HepG2 (cell line): ENCODE results near the gene CLBA1. TPM values are rescaled to one million over a fixed set of nuclear protein-coding genes. Genes with fewer than 3 reads are reported as not detected.

Experiments used
- ATAC-seq: fragments of 200-7000 bp; cut with Tn5 transposase; 3 replicates; pipeline ENCODE4 v1.9.1; 2020; ENCODE audit warnings: mild to moderate bottlenecking, moderate library complexity
- BruUV-seq: library from RNA; stranded (reverse); fragments of 400-500 nt; replicated peaks from 2 replicates; lab custom pipeline; 2021; lab: Mats Ljungman, UMichigan
- CTCF ChIA-PET: fragments of 300-600 bp; formaldehyde crosslinking; extraction: SDS; loops from one replicate; lab custom pipeline; 2021; ENCODE audit warnings: low total read pairs, inconsistent platforms, low intra/inter-chr PET ratio; lab: Yijun Ruan, JAX
- POLR2A ChIA-PET: fragments of 350-600 bp; sonication (Branson Sonifier 250); formaldehyde crosslinking; loops from one replicate; lab custom pipeline; 2020; ENCODE audit warnings: antibody characterized with exemption, inconsistent platforms; lab: Yijun Ruan, JAX
- DNase-seq: peaks from one replicate; pipeline ENCODE4 v3.0.0-alpha.2; 2015; ENCODE audit warnings: low spot score
- FAIRE-seq: peaks from 3 replicates; lab custom pipeline; 2011; peaks lifted over from hg19 to GRCh38; lab: Jason Lieb, UNC
- H2AFZ ChIP-seq: one replicate; pipeline ENCODE4 v1.6.1; 2011; ENCODE audit warnings: low read length, inconsistent platforms
- H3K27ac ChIP-seq: fragments of 300-600 bp; 3 replicates; pipeline ENCODE4 v1.8.0; 2011; ENCODE audit warnings: mixed run types, mild to moderate bottlenecking, mixed read lengths, low read length, inconsistent platforms; ENCODE audit not compliant: insufficient read depth; ENCODE audit errors: extremely low read length
- H3K27me3 ChIP-seq, 2 experiments: fragments of 200-600 bp in 1 of 2; 2 replicates in 1 of 2; 3 replicates in 1 of 2; pipeline versions ENCODE4 v1.6.0 to v1.8.0; 2011; ENCODE audit warnings: low read length in 2 of 2, mild to moderate bottlenecking in 2 of 2, moderate library complexity in 2 of 2, inconsistent platforms in 1 of 2; ENCODE audit not compliant: insufficient read depth in 2 of 2, control insufficient read depth in 1 of 2
- H3K36me3 ChIP-seq, 2 experiments: fragments of 200-600 bp in 1 of 2; replicated peaks in 1 of 2; 2 replicates in 1 of 2; 3 replicates in 1 of 2; pipeline versions ENCODE4 v1.5.1 to v1.8.0; 2011; ENCODE audit warnings: low read length in 2 of 2, inconsistent platforms in 1 of 2; ENCODE audit not compliant: insufficient read depth in 2 of 2, control insufficient read depth in 1 of 2
- H3K4me1 ChIP-seq: 2 replicates; pipeline ENCODE4 v1.5.1; 2012; ENCODE audit warnings: low read length, inconsistent platforms; ENCODE audit not compliant: insufficient read depth
- H3K4me2 ChIP-seq: 2 replicates; pipeline ENCODE4 v1.6.0; 2011; ENCODE audit warnings: low read depth, low read length, inconsistent platforms
- H3K4me3 ChIP-seq, 3 experiments: fragments of 200-600 bp in 1 of 3; sonication (generic), shearing (Covaris generic) in 1 of 3; replicated peaks in 1 of 3; 2 replicates each; pipeline ENCODE4 v1.5.1; 2011 to 2016; ENCODE audit warnings: low read length in 3 of 3, inconsistent platforms in 2 of 3, low read depth in 2 of 3, mild to moderate bottlenecking in 2 of 3, control low read depth in 1 of 3, mixed read lengths in 1 of 3; ENCODE audit not compliant: insufficient read depth in 1 of 3
- H3K79me2 ChIP-seq: one replicate; pipeline ENCODE4 v1.6.1; 2011; ENCODE audit warnings: low read length, inconsistent platforms; ENCODE audit not compliant: insufficient read depth
- H3K9ac ChIP-seq: 2 replicates; pipeline ENCODE4 v1.6.0; 2011; ENCODE audit warnings: mild to moderate bottlenecking, low read depth, low read length, inconsistent platforms; ENCODE audit not compliant: insufficient read depth
- H3K9me3 ChIP-seq: 2 replicates; pipeline ENCODE4 v1.5.1; 2012; ENCODE audit warnings: mild to moderate bottlenecking, low read length
- H4K20me1 ChIP-seq: 2 replicates; pipeline ENCODE4 v1.6.0; 2011; ENCODE audit warnings: inconsistent platforms, mild to moderate bottlenecking, low read length, moderate library complexity; ENCODE audit not compliant: insufficient read depth
- ERF ChIP-seq: IDR thresholded peaks from 2 replicates; pipeline ENCODE4 v1.6.1; 2018; ENCODE audit warnings: missing biosample characterization, missing genetic modification reagents
- GZF1 ChIP-seq: sonication (generic); formaldehyde crosslinking; IDR thresholded peaks from 2 replicates; pipeline ENCODE4 v1.5.1; 2020; ENCODE audit warnings: mild to moderate bottlenecking, missing genetic modification reagents
- RAD51 ChIP-seq: fragments of 450-650 bp; IDR thresholded peaks from 2 replicates; pipeline ENCODE4 v1.6.1; 2016; ENCODE audit warnings: borderline replicate concordance
- RARA ChIP-seq: IDR thresholded peaks from 2 replicates; pipeline ENCODE4 v1.6.1; 2016; ENCODE audit warnings: missing genetic modification reagents, missing compliant biosample characterization
- RBM39 ChIP-seq: fragments of 200-400 bp; formaldehyde crosslinking; IDR thresholded peaks from one replicate; pipeline ENCODE4 v1.6.1; 2018; ENCODE audit warnings: antibody characterized with exemption, mild to moderate bottlenecking, low read depth, low read length; ENCODE audit not compliant: poor library complexity, severe bottlenecking
- TARDBP ChIP-seq: sonication (generic); formaldehyde crosslinking; IDR thresholded peaks from 2 replicates; pipeline ENCODE4 v1.8.0; 2022; ENCODE audit warnings: mild to moderate bottlenecking, missing genetic modification reagents
- ZNF10 ChIP-seq: sonication (generic); formaldehyde crosslinking; IDR thresholded peaks from 2 replicates; pipeline ENCODE4 v1.4.0; 2020; ENCODE audit warnings: mild to moderate bottlenecking, low read depth, missing genetic modification reagents, borderline replicate concordance
- ZNF326 ChIP-seq: sonication (generic); formaldehyde crosslinking; IDR thresholded peaks from 2 replicates; pipeline ENCODE4 v1.4.0; 2020; ENCODE audit warnings: missing genetic modification reagents, borderline replicate concordance
- ZNF329 ChIP-seq: sonication (generic); formaldehyde crosslinking; IDR thresholded peaks from 2 replicates; pipeline ENCODE4 v1.9.0; 2021; ENCODE audit warnings: low read depth, mild to moderate bottlenecking, missing genetic modification reagents
- ZNF354B ChIP-seq: sonication (generic); formaldehyde crosslinking; IDR thresholded peaks from 2 replicates; pipeline ENCODE4 v1.8.0; 2022; ENCODE audit warnings: mild to moderate bottlenecking, missing genetic modification reagents
- ZNF660 ChIP-seq: sonication (generic); formaldehyde crosslinking; IDR thresholded peaks from 2 replicates; pipeline ENCODE4 v1.5.1; 2020; ENCODE audit warnings: mild to moderate bottlenecking, low read depth, missing genetic modification reagents, borderline replicate concordance
- ZNF766 ChIP-seq: sonication (generic); formaldehyde crosslinking; IDR thresholded peaks from 2 replicates; pipeline ENCODE4 v1.5.0; 2020; ENCODE audit warnings: missing genetic modification reagents, borderline replicate concordance
- ZNF792 ChIP-seq: IDR thresholded peaks from 2 replicates; pipeline ENCODE4 v1.6.1; 2016
- WGBS: methylation state at CpG from one replicate; pipeline ENCODE4 v1.1.6; 2017; ENCODE audit warnings: low lambda C conversion rate; 5-methylcytosine and 5-hydroxymethylcytosine counted together
- in situ Hi-C: cut with HindIII; loops from 2 replicates; pipeline ENCODE4 v1.10.0; 2017; ENCODE audit warnings: low pct_unique_long_range_greater_than_20kb; ENCODE audit not compliant: extremely low pct_ligation_motif_present
- intact Hi-C: fragments of 100-400 bp; cut with micrococcal nuclease; formaldehyde crosslinking; loops from one replicate; pipeline ENCODE4 v1.10.0; 2022; ENCODE audit not compliant: unreplicated experiment
- polyA plus RNA-seq, 8 experiments: library from polyadenylated mRNA; depleted of rRNA in 3 of 8; stranded (reverse) in 7 of 8; unstranded in 1 of 8; fragments of >200 nt; fragmentation: Illumina TruSeq in 4 of 8; extraction: Trizol in 4 of 8; gene quantifications; 2 replicates each; pipeline versions ENCODE4 v1.2.1 to v1.2.3, GENCODE V29; 2011 to 2016; ENCODE audit warnings: low read depth in 4 of 8, missing spikeins in 1 of 8, mixed read lengths in 1 of 8; ENCODE audit not compliant: insufficient read depth in 1 of 8
- total RNA-seq, 5 experiments: library from RNA; depleted of rRNA; stranded (reverse); fragments of >200 nt; fragmentation: Illumina TruSeq; extraction: Trizol; gene quantifications; 2 replicates each; pipeline ENCODE4 v1.2.3, GENCODE V29; 2016; ENCODE audit warnings: low read depth in 1 of 5
- TF ChIP-seq, protein P1 (sequence below): sonication (generic); formaldehyde crosslinking; IDR thresholded peaks from 2 replicates; pipeline ENCODE4 v1.4.0; 2020; ENCODE audit warnings: missing genetic modification reagents

The CLBA1 gene
- total and polyA plus RNA-seq, 2 of the 13 experiments (the other 11 are each of a cell fraction or from before 2014, with no cell fraction given) = 1.2 to 1.4 TPM

GRCh38 chr14:104974146-104974541, 11.4 kb upstream of the CLBA1 start:
- Histone ChIP-seq H4K20me1 (no peaks in the 10 kb centered on the region), H3K36me3 (no peaks in the 10 kb centered on the region), H3K27ac (no peak overlapping the region), H2AFZ (no peak overlapping the region), H3K79me2 (no peaks in the 10 kb centered on the region), H3K9ac (no peak overlapping the region), H3K9me3 (no peaks in the 10 kb centered on the region), H3K4me1 (peaks cover 38% of the 10 kb centered on the region), H3K4me2 (no peak overlapping the region), H3K4me3 (no peak overlapping the region), H3K27me3 (peaks cover 14 to 82% of the 10 kb centered on the region in 2 experiments)
- ChIA-PET POLR2A (no interaction called here), CTCF (interaction anchor here (6.7 kb wide), 1 partner anchor 71 kb away, joined by 146 read pairs; no protein-coding TSS in a partner anchor)
- ATAC-seq = no peak
- no peak for FAIRE-seq
- 24% methylated on average over 6 of the region's 13 CpGs for WGBS
- no peak for DNase-seq
- BruUV-seq = no TSS peak
- TF ChIP-seq RAD51 (no peak), GZF1 (CRISPR knock-in tag) (no peak), ERF (CRISPR knock-in tag) (no peak), ZNF354B (CRISPR knock-in tag) (no peak), ZNF766 (CRISPR knock-in tag) (no peak), ZNF326 (CRISPR knock-in tag) (no peak), ZNF329 (CRISPR knock-in tag) (no peak), RARA (no peak), RBM39 (no peak), ZNF10 (no peak), TARDBP (CRISPR knock-in tag) (no peak), ZNF660 (no peak), ZNF792 (no peak)
- TF ChIP-seq, protein P1, sequence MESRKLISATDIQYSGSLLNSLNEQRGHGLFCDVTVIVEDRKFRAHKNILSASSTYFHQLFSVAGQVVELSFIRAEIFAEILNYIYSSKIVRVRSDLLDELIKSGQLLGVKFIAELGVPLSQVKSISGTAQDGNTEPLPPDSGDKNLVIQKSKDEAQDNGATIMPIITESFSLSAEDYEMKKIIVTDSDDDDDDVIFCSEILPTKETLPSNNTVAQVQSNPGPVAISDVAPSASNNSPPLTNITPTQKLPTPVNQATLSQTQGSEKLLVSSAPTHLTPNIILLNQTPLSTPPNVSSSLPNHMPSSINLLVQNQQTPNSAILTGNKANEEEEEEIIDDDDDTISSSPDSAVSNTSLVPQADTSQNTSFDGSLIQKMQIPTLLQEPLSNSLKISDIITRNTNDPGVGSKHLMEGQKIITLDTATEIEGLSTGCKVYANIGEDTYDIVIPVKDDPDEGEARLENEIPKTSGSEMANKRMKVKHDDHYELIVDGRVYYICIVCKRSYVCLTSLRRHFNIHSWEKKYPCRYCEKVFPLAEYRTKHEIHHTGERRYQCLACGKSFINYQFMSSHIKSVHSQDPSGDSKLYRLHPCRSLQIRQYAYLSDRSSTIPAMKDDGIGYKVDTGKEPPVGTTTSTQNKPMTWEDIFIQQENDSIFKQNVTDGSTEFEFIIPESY = no peak
- intact Hi-C loops (no loop called here), in situ Hi-C loops (loop anchor here (5.0 kb wide), 1 partner anchor 73 kb away; no protein-coding TSS in a partner anchor)
